RWPE1 (cell line): ENCODE data around the gene BLACAT1.

Experiments
- CTCF ChIA-PET: fragments of 350-600 bp; sonication (Branson Sonifier 250); formaldehyde crosslinking; extraction: SDS; loops from one replicate; lab custom pipeline; 2021; lab: Yijun Ruan, JAX
- POLR2A ChIA-PET: fragments of 400-600 bp; formaldehyde crosslinking; extraction: SDS; loops from one replicate; lab custom pipeline; 2020; ENCODE audit warnings: antibody characterized with exemption; ENCODE audit not compliant: low non-redundant PET; lab: Yijun Ruan, JAX
- DNase-seq: peaks from one replicate; pipeline ENCODE4 v3.0.0; 2012; ENCODE audit warnings: low spot score
- H3K27ac ChIP-seq: fragments of 450-650 bp; 2 replicates; pipeline ENCODE4 v1.5.1; 2017
- TF ChIP-seq, protein P1 (sequence below): fragments of 450-650 bp; conservative IDR thresholded peaks from 2 replicates; pipeline ENCODE4 v1.5.1; 2017; ENCODE audit warnings: low read depth, mild to moderate bottlenecking

Gene BLACAT1

DNA sequence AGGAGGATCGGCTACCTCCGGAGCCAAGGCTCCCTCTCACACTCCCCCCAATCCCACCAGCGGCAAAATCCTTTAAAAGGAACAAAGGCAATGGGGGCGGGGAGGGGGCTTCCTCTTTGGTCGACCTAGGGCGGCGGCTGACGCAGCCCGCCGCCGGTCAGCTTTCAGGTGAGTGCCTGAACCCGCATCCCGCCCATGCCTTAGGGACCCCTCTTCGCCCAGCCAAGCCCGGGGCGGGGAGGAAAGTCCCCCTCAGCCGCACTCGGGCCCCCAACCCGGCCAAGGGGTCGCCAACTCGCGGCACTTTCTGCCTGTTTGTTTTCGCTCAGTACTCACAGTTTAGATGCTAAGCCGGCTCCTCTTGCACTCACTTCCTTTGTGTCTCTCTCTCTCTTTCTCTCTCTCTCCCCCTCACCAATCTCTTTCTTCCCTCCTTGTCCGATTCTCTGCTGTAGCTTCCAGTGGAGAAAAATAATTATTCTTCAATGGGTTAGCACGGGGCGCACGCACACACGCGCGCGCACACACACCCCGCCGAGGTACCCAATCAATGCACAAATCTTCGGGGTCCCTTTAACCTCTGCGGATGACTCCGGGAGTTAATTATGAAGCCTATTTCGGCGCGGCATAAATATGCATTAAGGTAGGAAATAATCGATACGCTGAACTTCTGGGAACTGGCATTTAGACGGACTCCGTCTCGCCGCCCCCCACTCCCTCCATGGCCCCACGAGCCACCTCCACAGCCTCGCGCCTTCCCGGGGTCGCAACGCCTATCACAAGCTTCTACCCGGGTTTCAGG lies at the start of gene BLACAT1:
BLACAT1 (minus strand) TSS at position 465 of the 802 bp plus-strand sequence.
- DNase-seq = no peak
- H3K27ac ChIP-seq = no peak within 1 kb of the TSS
- TF ChIP-seq, protein P1, sequence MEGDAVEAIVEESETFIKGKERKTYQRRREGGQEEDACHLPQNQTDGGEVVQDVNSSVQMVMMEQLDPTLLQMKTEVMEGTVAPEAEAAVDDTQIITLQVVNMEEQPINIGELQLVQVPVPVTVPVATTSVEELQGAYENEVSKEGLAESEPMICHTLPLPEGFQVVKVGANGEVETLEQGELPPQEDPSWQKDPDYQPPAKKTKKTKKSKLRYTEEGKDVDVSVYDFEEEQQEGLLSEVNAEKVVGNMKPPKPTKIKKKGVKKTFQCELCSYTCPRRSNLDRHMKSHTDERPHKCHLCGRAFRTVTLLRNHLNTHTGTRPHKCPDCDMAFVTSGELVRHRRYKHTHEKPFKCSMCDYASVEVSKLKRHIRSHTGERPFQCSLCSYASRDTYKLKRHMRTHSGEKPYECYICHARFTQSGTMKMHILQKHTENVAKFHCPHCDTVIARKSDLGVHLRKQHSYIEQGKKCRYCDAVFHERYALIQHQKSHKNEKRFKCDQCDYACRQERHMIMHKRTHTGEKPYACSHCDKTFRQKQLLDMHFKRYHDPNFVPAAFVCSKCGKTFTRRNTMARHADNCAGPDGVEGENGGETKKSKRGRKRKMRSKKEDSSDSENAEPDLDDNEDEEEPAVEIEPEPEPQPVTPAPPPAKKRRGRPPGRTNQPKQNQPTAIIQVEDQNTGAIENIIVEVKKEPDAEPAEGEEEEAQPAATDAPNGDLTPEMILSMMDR = no peak
- CTCF ChIA-PET = interaction anchor here (0.6 to 3.6 kb wide), 11 partner anchors 9 to 182 kb away, joined by 3 to 27 read pairs (median 3); no protein-coding TSS in a partner anchor
- POLR2A ChIA-PET = no interaction called here

DNA sequence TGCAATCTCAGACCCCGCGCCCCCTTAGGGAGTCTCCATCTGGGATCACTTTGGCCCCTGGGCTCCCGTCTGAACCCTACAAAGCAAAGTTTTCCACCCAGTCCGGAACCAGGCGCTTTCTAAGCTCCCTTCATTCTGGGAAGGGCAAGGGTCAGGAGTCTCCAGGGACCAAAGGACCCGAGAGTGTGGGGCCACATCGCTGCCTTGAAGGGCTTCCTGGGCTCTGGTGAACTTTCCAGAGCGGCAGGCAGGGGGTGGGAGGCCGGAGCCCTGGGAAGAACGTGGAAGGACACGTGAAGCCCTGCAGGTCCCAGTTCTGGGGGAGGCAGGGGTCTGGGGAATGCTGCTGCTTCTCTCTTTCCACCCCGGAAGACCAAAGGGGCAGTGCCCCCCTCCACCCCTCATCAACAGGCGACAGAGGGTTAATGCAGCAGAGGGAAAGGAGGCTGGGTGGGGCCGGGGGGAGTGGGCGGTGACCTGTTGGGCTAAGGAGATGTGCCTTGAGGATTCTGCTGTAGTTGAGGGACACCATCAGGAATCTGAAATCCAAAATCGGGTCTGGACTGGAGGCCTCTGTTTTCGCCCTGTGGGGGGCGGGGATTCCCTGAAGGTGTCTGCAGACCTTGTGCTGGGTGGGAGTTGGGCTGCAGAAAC lies 49.4 kb upstream of the BLACAT1 start:
- ChIA-PET POLR2A (no interaction called here), CTCF (interaction anchor here (0.6 to 2.0 kb wide), 5 partner anchors 19 to 108 kb away, joined by 3 to 11 read pairs (median 4); no protein-coding TSS in a partner anchor)
- TF ChIP-seq, protein P1 = no peak
- DNase-seq = peak; percentile 65
- peak overlapping the region; percentile 86 for H3K27ac ChIP-seq

DNA sequence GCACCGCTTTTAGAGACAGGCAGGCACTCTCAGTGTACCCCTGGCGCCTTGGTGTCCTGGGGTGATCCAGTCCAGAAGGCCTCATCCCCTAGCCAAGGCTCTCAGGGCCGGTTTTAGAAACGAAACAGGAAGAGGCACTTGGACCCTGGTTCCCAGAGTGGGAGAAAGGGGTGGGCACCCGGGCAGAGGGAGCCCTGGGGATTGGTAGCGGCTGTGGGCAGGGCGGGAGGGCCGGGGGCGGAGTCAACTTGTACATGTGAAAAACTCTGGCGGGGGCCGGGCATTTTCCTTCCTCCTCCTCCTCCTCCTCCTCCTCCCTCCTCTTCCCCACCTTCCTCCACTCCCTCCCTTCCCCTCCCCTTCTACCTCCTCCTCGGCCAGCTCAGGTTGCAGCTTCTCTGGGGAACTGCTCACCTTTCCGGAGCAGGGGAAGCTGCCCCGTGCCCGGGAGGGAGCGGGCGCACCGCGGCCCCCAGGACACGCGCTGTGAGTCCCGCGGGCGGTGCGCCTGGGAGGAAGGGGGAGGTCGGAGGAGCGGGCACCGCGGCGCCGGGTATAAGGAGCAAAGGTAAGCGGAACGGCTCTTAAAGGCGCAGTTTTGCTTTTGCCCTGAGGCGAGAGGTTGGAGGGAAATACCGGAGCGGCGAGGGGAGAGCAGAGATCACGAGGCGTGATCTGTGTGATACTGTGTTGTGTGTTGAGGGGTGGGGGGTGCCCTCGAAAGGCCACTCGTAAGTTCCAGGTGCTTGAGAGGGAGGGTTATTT lies 48.6 kb upstream of the BLACAT1 start, which contains the start of gene CDK18:
CDK18 (plus strand) TSS at position 359 of the 765 bp plus-strand sequence. CDS start 18,499 bp downstream, outside the sequence.
- peak; percentile 84 for DNase-seq
- ChIA-PET CTCF (interaction anchor here (0.6 to 1.3 kb wide), 5 partner anchors 20 to 129 kb away, joined by 3 to 4 read pairs (median 3); no protein-coding TSS in a partner anchor), POLR2A (interaction anchor here (0.6 kb wide), 1 partner anchor 234 kb away, joined by 5 read pairs; no protein-coding TSS in a partner anchor)
- peak within 1 kb of the TSS; percentile 86 for H3K27ac ChIP-seq
- TF ChIP-seq, protein P1 = no peak

DNA sequence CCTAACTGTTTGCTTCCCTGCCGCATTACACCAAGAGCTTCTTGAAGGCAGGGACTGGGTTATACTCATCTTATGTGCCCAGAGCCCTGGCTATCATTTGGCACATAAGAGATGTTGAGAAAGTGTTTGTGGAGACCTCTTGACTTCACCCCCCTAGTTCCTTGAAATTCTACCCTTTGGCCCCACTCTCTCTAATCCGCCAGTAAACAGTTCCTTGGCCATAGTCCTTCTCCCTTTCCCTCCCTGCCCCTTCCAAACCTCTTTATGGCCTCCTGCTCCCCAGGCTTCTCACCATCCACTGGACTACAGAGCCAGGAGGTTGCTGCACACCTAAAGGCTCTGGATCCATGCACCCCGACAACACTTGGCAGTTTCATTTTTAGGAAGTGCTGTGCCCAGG lies 47.1 kb upstream of the BLACAT1 start:
- ChIA-PET POLR2A (no interaction called here), CTCF (interaction anchor here (0.7 to 5.7 kb wide), 3 partner anchors 15 to 178 kb away, joined by 4 to 36 read pairs (median 5); no protein-coding TSS in a partner anchor)
- TF ChIP-seq, protein P1 = no peak
- H3K27ac ChIP-seq = peak overlapping the region; percentile 86
- DNase-seq = no peak

DNA sequence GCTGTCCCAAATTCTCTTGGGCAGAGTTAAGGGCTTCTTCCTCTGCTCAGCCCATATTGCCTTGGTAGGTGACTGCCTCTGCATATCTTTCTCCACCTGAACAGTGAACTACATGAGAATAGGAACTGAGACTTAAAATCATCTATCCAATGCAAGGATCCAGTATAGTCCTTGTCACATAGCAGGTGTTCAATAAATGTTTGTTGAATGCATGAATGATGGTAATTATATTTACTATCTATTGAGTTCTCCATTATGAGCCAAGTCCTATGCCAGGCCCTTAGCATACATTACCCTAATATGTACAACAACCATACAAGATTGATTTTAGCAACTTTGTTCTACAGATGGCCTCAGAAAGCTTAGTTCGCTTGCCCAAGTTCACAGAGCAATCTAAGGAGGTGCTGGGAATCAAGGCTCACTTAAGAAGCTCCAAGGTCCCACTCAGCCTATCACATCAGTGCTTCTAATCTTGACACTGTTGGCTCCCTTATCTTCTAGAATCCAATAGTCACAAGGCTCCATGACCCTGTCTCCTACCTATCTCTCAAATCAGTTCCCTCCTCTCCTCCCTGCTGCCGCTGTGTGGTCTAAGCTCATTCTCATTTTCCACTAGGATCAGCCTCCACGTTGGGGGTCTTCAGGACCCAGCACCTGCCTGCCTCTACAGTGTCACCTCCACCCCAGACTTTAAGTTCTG lies 46.4 kb upstream of the BLACAT1 start:
- no peak for DNase-seq
- ChIA-PET POLR2A (no interaction called here), CTCF (interaction anchor here (0.7 to 5.7 kb wide), 3 partner anchors 14 to 177 kb away, joined by 3 to 36 read pairs (median 4); no protein-coding TSS in a partner anchor)
- TF ChIP-seq, protein P1 = no peak
- H3K27ac ChIP-seq = no peak overlapping the region
